Measurements from ENCODE around the gene PMIS2. TPM values are rescaled to one million over a fixed set of nuclear protein-coding genes. Genes with fewer than 3 reads are reported as not detected.

The PMIS2 gene
- total and polyA plus RNA-seq, 2 of the 8 experiments (the other 6 are each of a cell fraction or from before 2014, with no cell fraction given) = not detected

DNA sequence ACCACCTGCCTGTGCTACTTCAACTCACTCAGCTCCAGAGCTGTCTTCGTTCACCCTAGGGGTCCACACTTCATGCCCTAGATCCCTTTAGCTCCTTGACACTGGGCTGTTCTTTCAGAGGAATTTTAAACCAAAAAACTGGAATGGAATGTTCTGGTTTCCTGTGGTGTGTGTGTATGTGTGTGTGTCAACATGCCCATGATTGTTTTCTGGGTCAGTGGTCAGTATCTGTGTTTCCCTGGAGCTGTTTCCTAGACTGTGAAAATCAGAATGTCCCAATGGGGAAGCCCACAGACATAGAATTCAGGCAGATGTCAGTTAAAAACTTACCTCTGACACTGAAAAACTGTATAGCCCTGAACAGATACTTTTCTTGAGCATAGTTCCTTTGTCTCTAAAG is 1.3 kb downstream of the PMIS2 start (continued):
- TF ChIP-seq EP300 (IDR thresholded peaks at IDR 0.05; ENCODE audit: borderline replicate concordance in 1 of 2, low read depth in 2 of 2, low read length in 2 of 2) = no peak
- TF ChIP-seq RXRA (IDR thresholded peaks at IDR 0.05; ENCODE audit: insufficient read depth, low read depth, low read length) = no peak
- TF ChIP-seq KDM4A (IDR thresholded peaks at IDR 0.05; ENCODE audit: low read depth, low read length, severe bottlenecking) = no peak
- TF ChIP-seq, protein P1, sequence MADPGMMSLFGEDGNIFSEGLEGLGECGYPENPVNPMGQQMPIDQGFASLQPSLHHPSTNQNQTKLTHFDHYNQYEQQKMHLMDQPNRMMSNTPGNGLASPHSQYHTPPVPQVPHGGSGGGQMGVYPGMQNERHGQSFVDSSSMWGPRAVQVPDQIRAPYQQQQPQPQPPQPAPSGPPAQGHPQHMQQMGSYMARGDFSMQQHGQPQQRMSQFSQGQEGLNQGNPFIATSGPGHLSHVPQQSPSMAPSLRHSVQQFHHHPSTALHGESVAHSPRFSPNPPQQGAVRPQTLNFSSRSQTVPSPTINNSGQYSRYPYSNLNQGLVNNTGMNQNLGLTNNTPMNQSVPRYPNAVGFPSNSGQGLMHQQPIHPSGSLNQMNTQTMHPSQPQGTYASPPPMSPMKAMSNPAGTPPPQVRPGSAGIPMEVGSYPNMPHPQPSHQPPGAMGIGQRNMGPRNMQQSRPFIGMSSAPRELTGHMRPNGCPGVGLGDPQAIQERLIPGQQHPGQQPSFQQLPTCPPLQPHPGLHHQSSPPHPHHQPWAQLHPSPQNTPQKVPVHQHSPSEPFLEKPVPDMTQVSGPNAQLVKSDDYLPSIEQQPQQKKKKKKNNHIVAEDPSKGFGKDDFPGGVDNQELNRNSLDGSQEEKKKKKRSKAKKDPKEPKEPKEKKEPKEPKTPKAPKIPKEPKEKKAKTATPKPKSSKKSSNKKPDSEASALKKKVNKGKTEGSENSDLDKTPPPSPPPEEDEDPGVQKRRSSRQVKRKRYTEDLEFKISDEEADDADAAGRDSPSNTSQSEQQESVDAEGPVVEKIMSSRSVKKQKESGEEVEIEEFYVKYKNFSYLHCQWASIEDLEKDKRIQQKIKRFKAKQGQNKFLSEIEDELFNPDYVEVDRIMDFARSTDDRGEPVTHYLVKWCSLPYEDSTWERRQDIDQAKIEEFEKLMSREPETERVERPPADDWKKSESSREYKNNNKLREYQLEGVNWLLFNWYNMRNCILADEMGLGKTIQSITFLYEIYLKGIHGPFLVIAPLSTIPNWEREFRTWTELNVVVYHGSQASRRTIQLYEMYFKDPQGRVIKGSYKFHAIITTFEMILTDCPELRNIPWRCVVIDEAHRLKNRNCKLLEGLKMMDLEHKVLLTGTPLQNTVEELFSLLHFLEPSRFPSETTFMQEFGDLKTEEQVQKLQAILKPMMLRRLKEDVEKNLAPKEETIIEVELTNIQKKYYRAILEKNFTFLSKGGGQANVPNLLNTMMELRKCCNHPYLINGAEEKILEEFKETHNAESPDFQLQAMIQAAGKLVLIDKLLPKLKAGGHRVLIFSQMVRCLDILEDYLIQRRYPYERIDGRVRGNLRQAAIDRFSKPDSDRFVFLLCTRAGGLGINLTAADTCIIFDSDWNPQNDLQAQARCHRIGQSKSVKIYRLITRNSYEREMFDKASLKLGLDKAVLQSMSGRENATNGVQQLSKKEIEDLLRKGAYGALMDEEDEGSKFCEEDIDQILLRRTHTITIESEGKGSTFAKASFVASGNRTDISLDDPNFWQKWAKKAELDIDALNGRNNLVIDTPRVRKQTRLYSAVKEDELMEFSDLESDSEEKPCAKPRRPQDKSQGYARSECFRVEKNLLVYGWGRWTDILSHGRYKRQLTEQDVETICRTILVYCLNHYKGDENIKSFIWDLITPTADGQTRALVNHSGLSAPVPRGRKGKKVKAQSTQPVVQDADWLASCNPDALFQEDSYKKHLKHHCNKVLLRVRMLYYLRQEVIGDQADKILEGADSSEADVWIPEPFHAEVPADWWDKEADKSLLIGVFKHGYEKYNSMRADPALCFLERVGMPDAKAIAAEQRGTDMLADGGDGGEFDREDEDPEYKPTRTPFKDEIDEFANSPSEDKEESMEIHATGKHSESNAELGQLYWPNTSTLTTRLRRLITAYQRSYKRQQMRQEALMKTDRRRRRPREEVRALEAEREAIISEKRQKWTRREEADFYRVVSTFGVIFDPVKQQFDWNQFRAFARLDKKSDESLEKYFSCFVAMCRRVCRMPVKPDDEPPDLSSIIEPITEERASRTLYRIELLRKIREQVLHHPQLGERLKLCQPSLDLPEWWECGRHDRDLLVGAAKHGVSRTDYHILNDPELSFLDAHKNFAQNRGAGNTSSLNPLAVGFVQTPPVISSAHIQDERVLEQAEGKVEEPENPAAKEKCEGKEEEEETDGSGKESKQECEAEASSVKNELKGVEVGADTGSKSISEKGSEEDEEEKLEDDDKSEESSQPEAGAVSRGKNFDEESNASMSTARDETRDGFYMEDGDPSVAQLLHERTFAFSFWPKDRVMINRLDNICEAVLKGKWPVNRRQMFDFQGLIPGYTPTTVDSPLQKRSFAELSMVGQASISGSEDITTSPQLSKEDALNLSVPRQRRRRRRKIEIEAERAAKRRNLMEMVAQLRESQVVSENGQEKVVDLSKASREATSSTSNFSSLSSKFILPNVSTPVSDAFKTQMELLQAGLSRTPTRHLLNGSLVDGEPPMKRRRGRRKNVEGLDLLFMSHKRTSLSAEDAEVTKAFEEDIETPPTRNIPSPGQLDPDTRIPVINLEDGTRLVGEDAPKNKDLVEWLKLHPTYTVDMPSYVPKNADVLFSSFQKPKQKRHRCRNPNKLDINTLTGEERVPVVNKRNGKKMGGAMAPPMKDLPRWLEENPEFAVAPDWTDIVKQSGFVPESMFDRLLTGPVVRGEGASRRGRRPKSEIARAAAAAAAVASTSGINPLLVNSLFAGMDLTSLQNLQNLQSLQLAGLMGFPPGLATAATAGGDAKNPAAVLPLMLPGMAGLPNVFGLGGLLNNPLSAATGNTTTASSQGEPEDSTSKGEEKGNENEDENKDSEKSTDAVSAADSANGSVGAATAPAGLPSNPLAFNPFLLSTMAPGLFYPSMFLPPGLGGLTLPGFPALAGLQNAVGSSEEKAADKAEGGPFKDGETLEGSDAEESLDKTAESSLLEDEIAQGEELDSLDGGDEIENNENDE (IDR thresholded peaks at IDR 0.05; ENCODE audit: insufficient replicate concordance, low read length) = no peak
